Nephron progenitor cell (in vitro differentiated cells): Measurements from ENCODE around the gene RAB28.

Experiments
- DNase-seq: peaks from one replicate; pipeline ENCODE4 v3.0.0; 2021
- H3K27ac Mint-ChIP-seq: 2 replicates; pipeline ENCODE4 v1.8.0; 2021; ENCODE audit warnings: mild to moderate bottlenecking, moderate library complexity, mixed read lengths
- H3K27me3 Mint-ChIP-seq: 2 replicates; pipeline ENCODE4 v1.8.0; 2021; ENCODE audit warnings: mild to moderate bottlenecking, low read depth, mixed read lengths; ENCODE audit not compliant: poor library complexity
- H3K36me3 Mint-ChIP-seq: 2 replicates; pipeline ENCODE4 v1.8.0; 2021; ENCODE audit warnings: low read depth, mixed read lengths
- H3K4me1 Mint-ChIP-seq: 2 replicates; pipeline ENCODE4 v1.8.0; 2021; ENCODE audit warnings: mixed read lengths
- H3K4me3 Mint-ChIP-seq: 2 replicates; pipeline ENCODE4 v1.8.0; 2021; ENCODE audit warnings: mild to moderate bottlenecking, moderate library complexity, mixed read lengths
- H3K9me3 Mint-ChIP-seq: 2 replicates; pipeline ENCODE4 v1.8.0; 2021; ENCODE audit warnings: mild to moderate bottlenecking, moderate library complexity, mixed read lengths
- TF ChIP-seq, protein P1 (sequence below): fragments of 200-600 bp; sonication (generic); IDR thresholded peaks from 2 replicates; pipeline ENCODE4 v1.5.0; 2021; ENCODE audit warnings: antibody characterized with exemption

The RAB28 gene

DNA sequence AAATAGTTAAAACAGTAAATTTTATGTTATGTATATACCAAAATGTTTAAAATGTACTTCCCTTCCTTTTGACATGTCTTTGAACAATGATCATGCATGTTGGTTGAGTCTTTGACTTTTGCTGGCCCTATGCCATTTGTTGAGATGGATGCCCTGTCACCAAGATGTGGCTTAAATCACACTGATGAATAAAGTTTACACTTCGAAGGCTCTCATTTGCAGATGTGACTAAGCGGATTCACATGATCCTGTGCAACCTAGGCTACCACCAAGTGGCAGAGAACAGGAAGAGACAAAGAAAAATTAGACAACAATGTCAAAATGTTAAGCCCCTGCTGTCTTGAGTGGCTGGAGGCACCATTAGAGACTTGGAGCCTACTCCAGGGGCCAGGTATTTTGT lies 139.9 kb downstream of the RAB28 start:
- no peaks in the 10 kb centered on the region for H3K9me3 Mint-ChIP-seq
- peaks cover 4% of the 10 kb centered on the region for H3K4me1 Mint-ChIP-seq
- no peak overlapping the region for H3K4me3 Mint-ChIP-seq
- DNase-seq: no peak
- TF ChIP-seq, protein P1, sequence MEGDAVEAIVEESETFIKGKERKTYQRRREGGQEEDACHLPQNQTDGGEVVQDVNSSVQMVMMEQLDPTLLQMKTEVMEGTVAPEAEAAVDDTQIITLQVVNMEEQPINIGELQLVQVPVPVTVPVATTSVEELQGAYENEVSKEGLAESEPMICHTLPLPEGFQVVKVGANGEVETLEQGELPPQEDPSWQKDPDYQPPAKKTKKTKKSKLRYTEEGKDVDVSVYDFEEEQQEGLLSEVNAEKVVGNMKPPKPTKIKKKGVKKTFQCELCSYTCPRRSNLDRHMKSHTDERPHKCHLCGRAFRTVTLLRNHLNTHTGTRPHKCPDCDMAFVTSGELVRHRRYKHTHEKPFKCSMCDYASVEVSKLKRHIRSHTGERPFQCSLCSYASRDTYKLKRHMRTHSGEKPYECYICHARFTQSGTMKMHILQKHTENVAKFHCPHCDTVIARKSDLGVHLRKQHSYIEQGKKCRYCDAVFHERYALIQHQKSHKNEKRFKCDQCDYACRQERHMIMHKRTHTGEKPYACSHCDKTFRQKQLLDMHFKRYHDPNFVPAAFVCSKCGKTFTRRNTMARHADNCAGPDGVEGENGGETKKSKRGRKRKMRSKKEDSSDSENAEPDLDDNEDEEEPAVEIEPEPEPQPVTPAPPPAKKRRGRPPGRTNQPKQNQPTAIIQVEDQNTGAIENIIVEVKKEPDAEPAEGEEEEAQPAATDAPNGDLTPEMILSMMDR: no peak
- peaks cover 33% of the 10 kb centered on the region for H3K36me3 Mint-ChIP-seq
- H3K27me3 Mint-ChIP-seq: peaks cover 3% of the 10 kb centered on the region
- no peak overlapping the region for H3K27ac Mint-ChIP-seq

DNA sequence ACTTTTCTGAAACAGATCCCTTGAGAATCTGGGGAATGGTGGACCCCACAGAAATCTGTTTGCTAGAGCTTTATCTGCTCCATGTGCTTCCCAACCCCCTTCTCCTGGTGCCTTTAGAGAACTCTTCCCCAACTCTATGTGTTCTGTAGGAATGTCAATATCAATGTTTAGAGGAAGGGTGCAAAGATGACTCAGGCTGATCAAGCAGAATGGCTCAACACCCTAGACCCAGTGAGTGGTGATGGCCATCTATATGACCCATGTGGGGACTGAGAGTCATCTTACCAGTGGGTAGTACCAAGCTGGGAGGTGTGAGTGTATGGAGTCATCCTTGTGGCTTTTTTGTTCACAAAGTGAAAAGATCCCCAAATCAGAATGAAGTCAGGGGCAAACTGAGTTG lies 143.5 kb downstream of the RAB28 start:
- Mint-ChIP-seq H3K36me3 (peaks cover 31% of the 10 kb centered on the region), H3K27ac (no peak overlapping the region), H3K4me3 (no peak overlapping the region), H3K27me3 (peaks cover 3% of the 10 kb centered on the region), H3K4me1 (peaks cover 4% of the 10 kb centered on the region), H3K9me3 (no peaks in the 10 kb centered on the region)
- no peak for DNase-seq
- TF ChIP-seq, protein P1: no peak

DNA sequence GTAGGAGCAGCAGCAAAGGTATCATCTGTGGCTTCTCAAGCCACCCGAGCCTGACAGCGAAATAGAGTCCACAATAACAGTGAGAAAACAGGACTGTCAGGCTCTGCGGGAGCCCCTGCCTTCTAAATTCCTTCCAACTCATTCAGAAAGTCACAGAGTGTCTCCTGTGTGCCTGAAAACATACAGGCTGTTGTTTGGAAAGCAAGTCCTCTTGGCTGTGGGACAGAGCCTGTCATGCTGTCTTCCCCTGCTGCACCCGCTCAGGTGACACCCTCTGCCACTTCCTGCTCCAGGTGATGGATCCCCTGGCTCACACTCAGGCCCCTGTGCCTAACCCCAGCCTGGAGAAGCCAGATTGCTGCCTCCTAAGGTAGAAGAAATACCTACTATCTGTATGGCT lies 152.3 kb downstream of the RAB28 start:
- H3K9me3 Mint-ChIP-seq: no peaks in the 10 kb centered on the region
- no peak for DNase-seq

DNA sequence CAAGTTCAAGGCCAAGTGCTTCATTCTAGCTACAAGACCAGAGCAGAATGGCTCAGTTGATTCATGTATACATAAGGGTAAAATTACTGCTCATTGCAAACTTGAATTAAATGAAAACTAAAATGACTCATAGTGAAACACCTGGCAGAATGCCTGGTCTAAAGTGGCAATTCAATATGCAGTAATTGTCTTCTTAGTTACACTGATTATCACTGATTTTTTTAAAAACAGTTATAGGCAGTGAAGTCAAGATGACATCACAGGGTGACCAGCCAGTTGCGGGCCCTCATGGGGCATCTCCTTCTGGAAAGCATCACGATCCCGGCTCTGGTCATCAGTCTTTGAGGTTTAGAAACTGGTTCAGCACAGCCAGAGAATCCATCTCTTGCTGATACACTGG lies 154.2 kb downstream of the RAB28 start:
- no peaks in the 10 kb centered on the region for H3K27me3 Mint-ChIP-seq
- no peaks in the 10 kb centered on the region for H3K9me3 Mint-ChIP-seq
- H3K4me3 Mint-ChIP-seq: no peak overlapping the region
- TF ChIP-seq, protein P1: no peak
- H3K36me3 Mint-ChIP-seq: peaks cover 20% of the 10 kb centered on the region
- DNase-seq: no peak
- no peak overlapping the region for H3K27ac Mint-ChIP-seq
- H3K4me1 Mint-ChIP-seq: peaks cover 7% of the 10 kb centered on the region

More for the DNA sequence above, 152.3 kb downstream of the RAB28 start:
- Mint-ChIP-seq H3K27ac (peak overlapping the region; percentile 10), H3K4me1 (no peaks in the 10 kb centered on the region), H3K27me3 (no peaks in the 10 kb centered on the region), H3K36me3 (peaks cover 21% of the 10 kb centered on the region), H3K4me3 (no peak overlapping the region)
- TF ChIP-seq, protein P1: no peak

DNA sequence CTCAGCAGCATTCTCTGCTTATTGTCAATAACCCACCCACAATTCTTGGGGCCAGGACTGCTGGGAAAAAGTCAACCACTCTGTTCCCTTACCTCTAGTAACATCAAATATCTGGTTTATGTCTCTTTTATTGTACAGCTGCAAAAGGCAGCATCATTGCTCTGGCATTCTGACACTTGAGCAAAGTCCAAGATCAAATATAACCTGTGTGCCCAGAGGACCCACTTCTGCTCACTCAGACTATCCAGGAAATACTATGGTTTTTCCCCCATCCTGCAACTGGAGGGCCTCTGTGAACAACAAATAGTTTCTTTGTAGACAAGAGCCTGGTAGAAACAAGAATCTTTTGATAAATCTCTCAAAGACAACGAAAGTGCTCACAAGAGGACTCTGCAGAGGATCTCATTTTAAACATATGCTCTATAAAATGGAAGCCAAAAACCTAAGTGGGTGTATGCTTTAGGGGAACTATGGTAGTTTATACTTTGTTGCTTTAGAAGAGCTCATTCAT lies 154.7 kb downstream of the RAB28 start:
- Mint-ChIP-seq H3K27me3 (no peaks in the 10 kb centered on the region), H3K9me3 (no peaks in the 10 kb centered on the region), H3K4me1 (peaks cover 7% of the 10 kb centered on the region), H3K27ac (no peak overlapping the region), H3K36me3 (peaks cover 18% of the 10 kb centered on the region), H3K4me3 (no peak overlapping the region)
- no peak for DNase-seq
- TF ChIP-seq, protein P1: no peak

DNA sequence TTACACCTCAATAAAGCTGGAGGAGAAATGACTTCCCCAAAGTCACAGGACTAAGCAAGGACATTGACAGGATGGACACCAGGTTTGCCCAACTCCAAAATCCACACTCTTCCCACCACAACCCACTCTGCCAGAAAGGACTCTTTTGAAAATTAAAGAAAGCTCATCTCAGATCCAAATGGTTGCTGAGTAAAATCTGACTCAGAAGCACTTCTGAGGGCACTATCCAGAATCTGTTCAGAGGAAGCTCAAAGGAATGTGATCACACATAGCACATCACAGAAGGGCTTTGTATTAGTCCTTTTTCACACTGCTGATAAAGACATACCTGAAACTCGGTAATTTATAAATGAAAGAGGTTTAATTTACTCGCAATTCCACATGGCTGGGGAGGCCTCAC lies 155.5 kb downstream of the RAB28 start:
- peaks cover 7% of the 10 kb centered on the region for H3K4me1 Mint-ChIP-seq
- no peaks in the 10 kb centered on the region for H3K27me3 Mint-ChIP-seq
- no peak for DNase-seq
- peaks cover 14% of the 10 kb centered on the region for H3K36me3 Mint-ChIP-seq
- H3K4me3 Mint-ChIP-seq: no peak overlapping the region
- no peak overlapping the region for H3K27ac Mint-ChIP-seq
- H3K9me3 Mint-ChIP-seq: no peaks in the 10 kb centered on the region
- TF ChIP-seq, protein P1: no peak
